22Rv1 (cell line): ENCODE results near the gene MFN2.

Experiments used
- CTCF ChIP-seq: fragments of 450-650 bp; IDR thresholded peaks from 2 replicates; pipeline ENCODE4 v1.5.1; 2017; ENCODE audit warnings: mild to moderate bottlenecking
- ZFX ChIP-seq: fragments of 450-650 bp; IDR thresholded peaks from 2 replicates; pipeline ENCODE4 v1.6.1; 2017; ENCODE audit warnings: antibody characterized with exemption, borderline replicate concordance

- no peak for TF ChIP-seq CTCF
- no peak for TF ChIP-seq ZFX
These were observed 33.6 kb upstream of the MFN2 start for GRCh38 chr1:11946647-11947046.
